GM19395 (cell line): Measurements from ENCODE around the gene AGO3.

Experiments
- ATAC-seq: cut with Tn5 transposase; IDR thresholded peaks from one replicate; pipeline ENCODE4 v1.9.1; 2021; ENCODE audit warnings: mild to moderate bottlenecking, moderate library complexity; ENCODE audit not compliant: unreplicated experiment

AGO3 gene

DNA sequence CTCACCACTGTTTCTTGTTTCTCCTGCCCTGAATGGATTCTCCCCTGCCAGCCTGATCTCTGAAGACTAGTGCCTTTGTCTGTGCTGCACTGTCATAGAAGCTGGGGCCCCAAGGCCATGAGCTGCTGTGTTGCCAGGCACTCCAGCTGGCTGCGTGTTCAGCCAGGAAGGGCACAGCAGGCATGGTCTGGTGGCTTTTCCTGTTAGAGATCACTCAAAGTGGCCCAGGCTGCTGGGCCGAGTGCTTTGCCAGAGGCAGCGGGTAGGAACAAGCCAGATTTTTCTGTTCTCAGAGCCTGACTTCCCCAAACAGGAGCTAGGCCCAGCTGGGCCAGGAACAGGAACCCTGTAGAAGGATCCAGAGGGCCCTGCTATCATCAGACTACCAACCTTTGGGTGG is 163.0 kb downstream of the AGO3 start:
- ATAC-seq, result no peak

DNA sequence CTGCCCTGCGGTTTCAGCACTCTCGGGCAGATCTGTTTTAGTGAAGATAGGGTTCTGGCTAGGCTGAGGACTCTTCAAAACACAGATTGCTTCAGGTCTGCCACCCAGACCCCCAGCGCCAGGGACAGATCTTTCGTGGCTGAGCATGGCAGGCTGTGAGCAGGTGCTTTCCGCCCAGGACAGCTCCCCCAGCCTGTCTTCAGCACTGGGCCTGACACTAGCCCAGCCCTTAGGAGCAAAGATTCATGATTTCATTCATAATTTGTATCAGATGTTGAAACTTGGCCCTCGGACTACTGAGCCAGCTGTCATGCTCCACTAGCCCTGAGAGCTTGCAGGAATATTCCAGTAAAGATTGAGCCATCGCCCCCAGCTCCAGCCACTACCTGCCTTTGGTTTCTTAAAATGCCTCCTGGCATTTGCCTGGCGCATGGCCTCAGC is 163.7 kb downstream of the AGO3 start:
- no peak for ATAC-seq

DNA sequence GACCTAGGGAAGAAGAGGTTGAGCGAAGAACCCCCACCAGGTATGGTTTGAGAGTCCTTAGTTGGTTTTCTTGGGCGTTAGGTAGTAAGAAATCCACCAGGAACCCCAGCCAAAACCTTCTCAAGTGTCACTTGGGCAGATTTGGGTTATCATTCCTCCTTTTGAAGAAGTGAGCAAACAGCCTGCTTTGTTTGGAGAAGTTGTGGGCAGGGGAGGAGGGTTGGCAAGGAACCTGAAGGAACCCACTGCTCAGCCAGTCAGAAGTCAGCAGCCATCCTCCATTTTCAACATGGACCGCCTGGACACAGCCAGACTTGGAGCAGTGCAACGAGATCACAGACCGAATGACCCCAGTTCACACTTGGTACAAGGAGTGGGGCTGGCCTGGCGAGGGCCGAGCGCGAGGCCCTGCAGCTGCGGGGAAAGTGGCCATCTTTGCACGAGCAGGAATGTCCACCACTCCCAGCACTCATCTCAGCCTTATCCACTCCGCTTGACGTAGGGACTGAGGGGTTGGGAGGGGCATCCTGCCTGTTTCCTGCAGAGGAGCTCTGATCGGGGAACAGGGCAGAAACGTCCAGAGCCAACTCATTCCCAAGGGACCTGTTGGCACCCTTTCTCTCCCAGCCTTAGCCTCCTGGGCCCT is 165.0 kb downstream of the AGO3 start:
- no peak for ATAC-seq

DNA sequence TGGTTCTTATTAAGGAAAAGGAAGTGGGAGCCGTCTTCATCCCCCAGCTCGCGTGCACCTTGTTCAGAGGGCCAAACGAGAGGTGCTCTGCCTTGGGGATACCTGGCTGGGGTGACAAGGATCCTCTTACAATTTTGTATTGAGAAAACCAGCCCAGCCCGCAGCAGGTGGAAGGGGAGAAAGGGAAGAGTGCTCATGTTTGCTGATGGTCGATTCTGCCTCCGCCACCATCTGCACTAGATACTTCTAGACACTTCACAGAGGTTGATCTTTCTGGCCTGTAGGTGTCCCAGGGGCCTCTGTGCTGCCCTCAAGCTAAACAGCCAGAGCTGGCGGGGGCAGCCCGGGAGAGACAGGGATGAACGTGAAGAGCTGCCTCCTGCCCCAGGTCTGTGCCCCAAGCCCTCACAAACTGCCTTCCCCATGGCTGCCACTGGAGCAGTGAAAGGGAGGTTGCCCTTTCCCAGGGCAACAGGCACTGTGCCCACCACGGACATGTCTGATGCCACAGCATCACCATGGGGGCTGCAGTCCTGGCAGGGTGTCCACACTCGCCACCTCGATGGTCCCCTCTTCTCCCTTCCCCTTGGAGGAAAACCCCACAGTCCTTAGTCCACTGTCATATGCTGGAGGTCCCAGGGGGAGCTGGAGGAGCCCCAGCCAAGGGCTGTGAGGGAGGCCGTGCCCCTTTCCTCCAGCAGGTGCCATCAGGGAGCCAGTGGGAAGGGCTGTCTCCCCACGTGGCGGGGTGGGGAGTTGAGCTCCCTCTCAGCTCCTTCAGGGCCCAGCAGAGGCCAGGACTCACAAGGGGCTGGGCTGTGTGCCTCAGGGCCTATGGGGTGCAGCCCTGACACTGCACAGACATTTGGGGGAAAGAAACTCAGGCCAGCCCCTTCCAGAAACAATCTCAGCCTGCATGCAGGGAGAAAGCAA is 165.9 kb downstream of the AGO3 start:
- no peak for ATAC-seq

DNA sequence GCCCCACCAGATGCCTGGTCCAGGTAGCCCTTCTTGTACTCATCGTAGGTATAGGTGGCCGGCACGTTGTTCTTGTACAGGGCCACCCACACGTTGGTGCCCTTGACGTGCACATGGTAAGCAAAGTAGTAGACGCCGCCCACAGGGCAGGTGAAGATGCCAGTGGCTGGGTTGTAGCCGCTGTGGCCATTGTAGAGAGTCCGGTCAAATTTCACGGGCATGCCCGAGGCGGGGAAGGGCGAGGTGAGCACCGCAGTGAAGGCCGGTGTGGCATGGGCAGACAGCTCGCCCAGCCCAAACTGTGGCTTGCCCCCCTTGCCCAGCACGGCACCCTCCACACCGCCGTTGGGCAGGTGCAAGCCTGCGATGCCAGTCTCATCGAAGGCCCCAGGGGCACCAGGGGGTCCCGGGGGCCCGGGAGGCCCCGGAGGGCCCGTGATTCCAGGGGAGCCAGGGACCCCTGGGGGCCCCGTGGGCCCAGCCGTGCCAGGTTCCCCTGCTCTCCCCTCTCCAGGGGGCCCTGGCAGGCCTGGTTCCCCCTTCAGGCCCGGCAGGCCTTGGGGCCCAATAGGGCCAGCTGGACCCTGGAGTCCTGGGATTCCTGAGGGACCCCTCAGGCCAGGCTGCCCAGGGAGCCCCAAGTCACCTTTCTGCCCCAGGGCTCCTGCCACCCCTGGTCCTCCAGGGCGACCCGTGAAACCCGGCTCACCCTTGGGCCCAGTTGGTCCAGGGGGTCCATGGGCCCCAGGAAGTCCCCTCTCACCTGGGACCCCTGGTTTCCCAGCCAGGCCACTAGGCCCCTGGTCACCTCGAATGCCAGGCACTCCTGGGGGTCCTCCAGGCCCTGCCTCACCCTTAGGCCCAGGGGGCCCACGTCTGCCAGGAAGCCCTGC is 167.0 kb downstream of the AGO3 start:
- no peak for ATAC-seq

DNA sequence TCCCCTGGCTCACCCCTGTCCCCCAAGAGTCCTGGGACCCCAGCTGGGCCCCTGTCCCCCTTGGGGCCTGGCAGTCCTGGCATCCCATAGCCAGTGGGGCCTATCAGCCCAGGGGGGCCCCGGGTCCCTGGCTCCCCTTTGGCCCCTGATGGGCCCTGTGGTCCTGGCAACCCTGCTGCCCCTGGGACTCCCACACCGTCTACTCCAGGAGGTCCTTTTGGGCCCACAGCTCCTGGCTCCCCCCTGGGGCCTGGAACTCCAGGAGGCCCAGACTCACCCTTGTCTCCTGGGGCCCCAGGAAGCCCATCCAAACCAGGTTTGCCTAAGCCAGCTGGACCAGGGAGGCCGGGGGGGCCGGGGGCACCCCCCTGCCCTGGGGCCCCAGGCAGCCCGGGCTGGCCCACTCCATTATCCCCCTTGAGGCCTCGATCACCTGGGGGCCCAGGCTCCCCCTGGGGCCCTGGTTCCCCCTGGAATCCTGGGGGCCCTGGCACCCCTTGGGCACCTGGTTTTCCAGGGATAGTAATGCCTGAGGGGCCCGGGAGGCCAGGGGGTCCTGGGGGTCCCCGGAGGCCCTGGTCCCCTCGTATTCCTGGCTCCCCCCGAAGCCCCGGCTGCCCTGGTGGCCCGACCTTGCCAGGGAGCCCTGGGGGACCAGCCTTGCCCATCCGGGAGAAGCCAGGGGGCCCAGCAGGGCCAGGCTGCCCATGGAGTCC is 167.9 kb downstream of the AGO3 start:
- no peak for ATAC-seq

DNA sequence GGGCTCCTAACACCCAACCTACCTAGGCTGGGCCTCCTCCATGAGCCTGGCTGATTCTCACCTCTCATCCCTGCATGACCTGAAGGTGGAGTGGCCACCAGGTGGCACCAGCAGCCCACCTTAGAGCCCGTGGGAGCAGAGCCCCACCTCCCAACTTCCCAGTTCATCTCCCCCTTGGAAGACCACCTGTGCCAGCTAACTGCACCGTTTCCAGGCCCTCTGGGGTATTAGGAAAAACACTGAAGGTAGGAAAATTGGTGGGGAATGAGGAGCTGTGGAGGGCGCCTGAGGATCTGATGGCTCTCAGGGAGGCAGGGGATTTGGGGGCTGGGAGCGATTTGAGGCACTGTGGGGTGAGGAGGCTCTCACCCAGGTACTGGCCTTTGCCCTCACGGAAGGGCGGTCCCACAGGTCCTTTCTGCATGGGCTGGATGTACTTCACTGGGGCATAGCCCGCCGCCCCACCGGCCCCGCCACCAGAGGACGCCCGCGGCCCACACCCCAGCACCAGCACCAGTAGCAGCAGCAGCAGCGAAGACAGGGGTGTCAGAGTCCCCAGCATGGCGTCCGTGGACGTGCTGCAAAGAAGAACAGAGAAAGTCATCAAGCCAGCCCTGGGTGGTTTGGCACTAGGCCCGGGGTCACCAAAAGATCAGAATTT is 168.9 kb downstream of the AGO3 start:
- ATAC-seq, result no peak

DNA sequence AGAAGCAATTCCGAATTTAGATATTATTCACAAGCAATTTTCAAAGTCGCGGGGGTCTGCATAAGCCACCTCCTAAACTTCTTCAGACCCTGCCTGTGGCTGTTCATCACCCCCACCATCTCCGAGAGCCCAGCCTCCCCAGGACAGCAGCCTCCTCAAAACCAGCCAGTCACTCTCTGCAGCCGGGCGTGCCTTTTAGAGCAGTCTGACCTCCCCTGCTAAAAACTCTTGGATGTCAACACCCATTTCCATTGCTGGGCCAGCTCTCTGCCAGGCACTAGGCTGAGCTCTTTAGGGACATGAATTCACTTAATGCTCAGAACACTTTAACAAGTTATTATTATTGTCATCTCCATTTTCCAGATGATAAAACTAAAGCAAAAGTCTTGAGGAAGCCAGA is 169.5 kb downstream of the AGO3 start:
- ATAC-seq, result no peak

DNA sequence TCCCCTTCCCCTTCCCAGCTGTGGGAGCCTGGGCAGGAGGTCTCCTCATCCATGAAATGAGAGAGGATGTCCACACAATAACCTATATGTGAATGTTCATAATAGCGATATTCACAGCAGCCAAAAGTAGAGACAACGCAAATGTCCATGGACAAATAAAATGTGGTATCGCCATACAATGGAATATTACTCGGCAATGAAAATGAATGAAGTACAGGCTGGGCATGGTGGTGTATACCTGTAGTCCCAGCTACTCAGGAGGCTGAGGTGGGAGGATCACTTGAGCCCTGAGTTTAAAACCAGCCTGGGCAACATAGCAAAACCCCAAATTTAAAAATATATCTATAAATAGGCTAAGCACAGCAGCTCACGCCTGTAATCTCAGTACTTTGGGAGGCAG is 170.6 kb downstream of the AGO3 start:
- ATAC-seq, result no peak

DNA sequence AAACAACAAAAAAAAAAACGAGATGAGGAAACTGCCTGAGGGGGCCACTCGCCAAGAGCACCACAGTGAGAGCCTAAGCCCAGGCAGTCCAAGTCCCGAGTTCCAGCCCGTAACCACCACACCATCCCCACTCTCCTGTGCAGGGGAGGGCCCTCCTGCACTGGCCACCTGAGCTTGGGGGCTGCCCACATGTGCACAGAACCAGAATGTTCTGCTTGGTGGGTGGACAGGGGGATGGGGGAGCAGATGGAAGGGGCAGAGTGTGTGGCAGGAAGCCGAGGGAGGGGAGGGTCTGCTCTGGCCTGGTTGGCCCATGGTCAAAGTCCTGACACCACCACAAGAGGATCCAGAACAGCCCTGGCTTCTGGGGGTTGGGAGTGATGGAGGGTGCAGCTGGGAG is 175.4 kb downstream of the AGO3 start:
- no peak for ATAC-seq

DNA sequence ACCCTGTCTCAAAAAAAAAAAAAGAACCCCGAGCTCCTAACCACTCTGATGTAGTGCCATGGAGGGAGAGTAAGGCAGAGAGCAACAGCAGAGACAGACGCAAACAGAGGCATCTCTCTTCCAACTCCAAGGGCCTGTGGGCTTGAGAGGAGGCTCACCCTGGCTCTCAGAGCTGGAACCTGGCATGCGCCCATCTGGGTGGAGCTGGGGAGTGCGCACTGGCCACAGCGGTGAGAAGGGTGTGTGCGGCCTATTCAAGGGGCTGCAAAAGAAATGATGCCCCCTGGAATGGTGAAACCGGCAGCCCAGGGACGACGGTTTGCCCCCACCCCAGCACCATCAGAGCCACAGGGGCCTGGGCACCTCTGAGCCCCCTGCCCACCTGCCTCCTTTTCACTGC is 176.5 kb downstream of the AGO3 start:
- no peak for ATAC-seq

DNA sequence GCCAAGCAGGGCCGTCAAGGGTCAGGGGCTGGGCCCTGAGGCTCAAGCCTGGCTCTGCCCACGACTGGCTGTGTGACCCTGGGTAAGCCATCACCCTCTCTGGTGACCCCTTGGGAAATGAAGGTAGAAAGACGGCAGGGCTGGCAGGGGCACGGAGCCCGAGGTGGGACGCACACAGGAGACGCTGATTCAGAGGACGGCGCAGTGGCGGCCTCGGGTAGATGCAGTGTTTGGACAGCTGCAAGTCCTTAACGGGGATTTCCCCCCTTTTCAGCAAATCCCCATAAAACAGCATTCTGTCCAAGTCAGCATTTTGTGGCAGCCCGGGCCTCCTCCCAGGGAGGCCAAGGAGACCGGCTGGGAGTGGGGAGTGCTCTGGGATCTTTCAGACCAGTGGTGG is 177.4 kb downstream of the AGO3 start:
- no peak for ATAC-seq

DNA sequence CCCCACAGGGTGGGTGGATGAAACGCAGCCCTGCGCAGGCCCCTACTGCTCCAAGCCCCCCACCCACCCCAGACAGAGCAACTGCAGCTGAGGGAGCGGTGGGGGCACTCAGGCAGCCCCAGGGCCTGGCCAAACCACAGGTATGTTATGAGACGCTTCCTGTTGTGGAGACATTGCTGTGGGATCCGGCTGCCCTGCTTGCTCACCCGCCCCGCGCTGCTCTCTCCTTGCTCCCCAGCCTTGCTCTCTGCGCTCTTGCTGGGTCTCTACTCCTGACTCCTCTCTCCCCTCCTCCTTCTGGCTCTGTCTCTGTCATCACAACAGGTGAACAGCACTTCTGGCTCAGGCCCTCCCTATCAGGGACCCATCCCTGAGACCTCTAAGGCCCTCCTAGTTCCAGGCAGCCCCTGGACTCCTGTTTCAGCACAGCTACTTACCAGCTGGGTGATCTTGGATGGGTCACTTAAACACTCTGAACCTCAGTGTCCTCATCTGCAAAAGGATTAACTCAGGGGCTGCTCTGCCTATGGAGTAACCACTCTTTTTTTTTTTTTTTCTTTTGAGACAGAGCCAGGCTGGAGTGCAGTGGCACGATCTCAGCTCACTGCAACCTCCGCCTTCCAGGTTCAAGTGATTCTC is 178.3 kb downstream of the AGO3 start:
- no peak for ATAC-seq

DNA sequence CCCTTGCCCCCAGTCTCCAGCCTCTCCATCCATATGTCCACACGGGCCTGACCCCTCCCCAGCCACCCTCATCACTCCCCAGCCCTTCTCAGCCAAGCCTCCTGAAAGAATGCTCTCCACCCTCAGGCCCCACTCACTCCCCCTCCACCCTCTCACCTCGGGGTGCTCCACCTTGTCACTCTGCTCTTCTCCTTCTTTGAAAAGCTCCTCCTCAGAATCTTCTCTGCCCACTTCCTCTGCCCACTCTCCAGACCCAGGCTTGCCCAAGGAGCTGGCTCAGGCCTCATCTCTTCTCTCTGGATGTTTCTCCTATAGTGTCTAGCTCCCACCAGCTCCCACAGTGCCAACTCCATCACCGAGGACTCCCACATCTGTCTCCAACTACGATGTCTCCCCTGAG is 180.2 kb downstream of the AGO3 start:
- ATAC-seq, result no peak

DNA sequence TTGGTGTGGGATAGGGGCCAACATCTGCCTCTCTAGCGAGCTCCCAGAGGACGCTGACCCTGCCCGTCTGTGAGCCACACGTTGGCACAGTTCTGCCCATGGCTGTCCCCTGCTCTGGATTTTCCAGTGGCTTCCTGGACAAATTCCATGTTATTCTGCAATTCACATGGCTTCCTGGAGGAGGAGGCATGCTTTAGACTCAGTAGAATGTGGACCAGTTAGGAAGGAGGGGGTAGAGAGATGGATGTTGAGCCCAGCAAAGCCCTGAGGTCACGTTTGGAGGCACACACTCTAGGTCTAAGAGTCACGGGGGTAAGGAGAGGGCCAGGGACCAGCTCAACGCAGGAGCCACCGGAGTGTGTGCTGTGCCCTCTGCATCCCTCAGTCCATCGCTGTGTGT is 181.9 kb downstream of the AGO3 start:
- ATAC-seq, result no peak

DNA sequence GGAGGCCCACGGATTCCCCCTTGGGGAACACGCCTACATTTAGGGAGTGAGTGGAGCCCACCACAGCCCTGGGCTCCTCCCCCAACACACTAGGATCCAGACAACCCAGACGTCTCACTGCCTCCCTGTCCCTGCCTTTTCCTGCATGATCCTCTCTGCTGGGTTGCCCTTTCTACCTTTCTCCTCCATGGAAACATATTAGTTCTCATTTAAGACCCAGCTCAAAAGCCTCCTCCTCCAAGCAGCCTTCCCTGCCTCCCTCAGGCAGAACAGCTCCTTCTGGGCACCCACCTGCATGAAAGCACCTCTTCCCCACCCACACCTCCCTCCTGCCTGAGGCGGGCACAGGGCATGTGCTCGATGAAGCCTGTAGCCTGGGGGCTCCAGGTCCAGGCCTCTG is 183.5 kb downstream of the AGO3 start:
- ATAC-seq, result no peak

DNA sequence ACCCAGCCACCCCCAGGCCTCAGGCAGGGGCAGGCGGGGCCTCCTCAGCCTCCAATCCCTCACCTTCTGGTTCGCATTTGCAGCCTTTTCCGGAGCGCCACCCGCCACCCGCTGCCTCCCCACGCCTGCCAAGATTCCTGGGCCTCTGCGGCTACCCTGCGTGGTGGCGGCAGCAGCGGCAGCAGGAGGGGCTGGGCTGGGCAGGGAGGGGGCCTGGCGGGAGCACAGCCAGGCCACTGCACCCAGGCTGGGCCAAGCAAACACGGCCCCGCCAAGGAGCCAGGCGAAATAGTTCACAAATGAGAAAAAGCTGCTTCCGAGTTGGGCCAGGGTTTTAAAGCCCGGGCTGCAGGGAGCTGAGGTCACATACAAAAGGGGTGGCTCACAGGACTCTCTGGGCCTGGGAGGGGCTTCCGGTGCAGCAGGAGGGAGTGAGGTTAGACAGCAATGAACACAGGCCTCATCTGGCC is 184.3 kb downstream of the AGO3 start:
- no peak for ATAC-seq

DNA sequence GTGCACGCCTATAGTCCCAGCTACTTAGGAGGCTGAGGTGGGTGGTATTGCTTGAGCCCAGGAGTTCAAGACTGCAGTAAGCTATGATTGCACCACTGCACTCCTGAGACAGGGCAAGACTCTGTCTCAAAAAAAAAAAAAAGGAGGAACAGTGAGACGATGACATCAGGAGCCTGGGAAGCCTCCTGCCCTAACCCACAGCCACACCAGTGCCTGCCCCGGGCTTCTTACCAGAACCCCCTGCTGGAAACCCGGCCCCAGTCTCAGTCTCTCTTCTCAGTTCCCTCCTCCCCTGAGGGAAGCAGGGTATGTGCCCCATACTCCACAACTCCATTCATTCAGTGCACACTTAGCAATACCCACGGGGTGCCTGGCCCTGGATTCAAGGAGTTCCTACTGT is 185.0 kb downstream of the AGO3 start:
- no peak for ATAC-seq

DNA sequence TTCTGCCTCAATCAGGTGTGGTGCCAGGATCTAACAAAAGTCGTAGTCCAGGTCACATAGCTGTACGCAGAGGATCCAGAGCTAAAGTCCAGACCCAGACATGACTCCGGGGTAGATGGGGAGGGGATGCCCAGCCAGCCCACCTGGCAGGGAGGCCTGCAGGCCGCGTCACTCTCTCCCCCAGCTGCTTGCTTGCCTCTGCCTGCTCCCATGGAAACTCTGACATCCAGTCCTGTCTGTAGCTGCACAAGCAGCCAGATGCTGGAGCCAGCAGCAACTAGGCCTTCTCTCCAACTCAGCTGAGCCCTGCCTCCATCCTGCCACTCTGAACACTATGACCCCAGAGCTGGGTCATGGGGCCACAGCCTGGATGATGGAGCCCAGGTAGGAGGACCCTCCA is 186.0 kb downstream of the AGO3 start:
- no peak for ATAC-seq
